CD4-positive, CD25-positive, alpha-beta regulatory T cell (primary cell): ENCODE measurements around the gene TOMM7. TPM values are rescaled to one million over a fixed set of nuclear protein-coding genes. Genes with fewer than 3 reads are reported as not detected.
A peak's percentile ranks its signal among the peaks of the same experiment; 100 is the strongest.

ENCODE experiments used
- ATAC-seq, 2 donors: fragments of 150-1000 bp; cut with Tn5 transposase; one replicate each; pipeline ENCODE4 v1.10.0; 2021; ENCODE audit warnings: low read depth in 2 of 2, moderate number of reproducible peaks in 2 of 2, moderate library complexity in 1 of 2
- DNase-seq, 3 donors: peaks; one replicate each; pipeline versions ENCODE4 v3.0.0 to v3.0.0-alpha.2; 2012 to 2022; ENCODE audit warnings: mixed read lengths in 1 of 3
- H3K27ac ChIP-seq: one replicate; pipeline ENCODE4 v1.7.0; 2013; ENCODE audit warnings: mild to moderate bottlenecking, low read length; ENCODE audit not compliant: insufficient read depth, poor library complexity, severe bottlenecking
- H3K27me3 ChIP-seq: one replicate; pipeline ENCODE4 v1.7.0; 2013; ENCODE audit warnings: low read length; ENCODE audit not compliant: control insufficient read depth, insufficient read depth
- H3K36me3 ChIP-seq: one replicate; pipeline ENCODE4 v1.7.0; 2013; ENCODE audit warnings: mild to moderate bottlenecking, low read length, moderate library complexity; ENCODE audit not compliant: control insufficient read depth, insufficient read depth
- H3K4me1 ChIP-seq: 2 replicates; pipeline ENCODE4 v1.7.0; 2013; ENCODE audit warnings: mild to moderate bottlenecking, low read length; ENCODE audit not compliant: insufficient read depth, control insufficient read depth, poor library complexity, severe bottlenecking
- H3K4me3 ChIP-seq: one replicate; pipeline ENCODE4 v1.7.0; 2013; ENCODE audit warnings: low read depth, mild to moderate bottlenecking, low read length, moderate library complexity
- H3K9me3 ChIP-seq, 2 experiments: 1 replicate in 1 of 2; 2 replicates in 1 of 2; pipeline ENCODE4 v1.7.0; 2013; ENCODE audit warnings: low read length in 2 of 2, mild to moderate bottlenecking in 1 of 2, moderate library complexity in 1 of 2; ENCODE audit not compliant: control insufficient read depth in 2 of 2
- H3K27ac Mint-ChIP-seq, 3 donors: one replicate each; pipeline ENCODE4 v1.8.0; 2020 to 2022; ENCODE audit warnings: mild to moderate bottlenecking in 3 of 3, mixed read lengths in 3 of 3, moderate library complexity in 2 of 3
- H3K27me3 Mint-ChIP-seq: one replicate; pipeline ENCODE4 v1.8.0; 2022; ENCODE audit warnings: mild to moderate bottlenecking, mixed read lengths
- H3K36me3 Mint-ChIP-seq: one replicate; pipeline ENCODE4 v1.8.0; 2020; ENCODE audit warnings: mixed read lengths
- H3K4me1 Mint-ChIP-seq, 4 donors: one replicate each; pipeline ENCODE4 v1.8.0; 2020 to 2022; ENCODE audit warnings: mixed read lengths in 4 of 4, mild to moderate bottlenecking in 1 of 4
- H3K4me3 Mint-ChIP-seq, 4 donors: one replicate each; pipeline ENCODE4 v1.8.0; 2020 to 2022; ENCODE audit warnings: mild to moderate bottlenecking in 4 of 4, mixed read lengths in 4 of 4, moderate library complexity in 3 of 4
- H3K9me3 Mint-ChIP-seq, 7 donors: one replicate each; pipeline ENCODE4 v1.8.0; 2020 to 2022; ENCODE audit warnings: mixed read lengths in 7 of 7, mild to moderate bottlenecking in 3 of 7, moderate library complexity in 2 of 7
- polyA plus RNA-seq, 4 donors: library from polyadenylated mRNA; unstranded; fragments of 300-500 nt; fragmentation: Illumina TruSeq; gene quantifications; one replicate each; pipeline ENCODE4 v1.2.3, GENCODE V29; 2021
- total RNA-seq: library from RNA; stranded (reverse); gene quantifications from one replicate; pipeline ENCODE4 v1.2.3, GENCODE V29; 2022

TOMM7 gene
- total and polyA plus RNA-seq, 5 donors from 2014 or later, result 217 to 490 (median 405) TPM

GRCh38 chr7:22858640-22859561 is 36.3 kb upstream of the TOMM7 start:
- Mint-ChIP-seq H3K9me3 (no peaks in the 10 kb centered on the region), H3K4me1 (peaks cover 15 to 32% (median 22%) of the 10 kb centered on the region in 4 donors), H3K27ac (no peak overlapping the region), H3K27me3 (peaks cover under 1% of the 10 kb centered on the region), H3K4me3 (peak overlapping the region in 1 of 4 donors; percentile 58), H3K36me3 (peaks cover 15% of the 10 kb centered on the region)
- Histone ChIP-seq H3K36me3 (peaks cover 12% of the 10 kb centered on the region), H3K27ac (no peak overlapping the region), H3K4me1 (peaks cover 19% of the 10 kb centered on the region), H3K9me3 (no peaks in the 10 kb centered on the region), H3K4me3 (no peak overlapping the region), H3K27me3 (no peaks in the 10 kb centered on the region)
- DNase-seq, result no peak
- ATAC-seq, result no peak

- H3K27ac ChIP-seq, result no peak overlapping the region
- H3K4me3 Mint-ChIP-seq, result no peak overlapping the region
- no peaks in the 10 kb centered on the region for H3K9me3 Mint-ChIP-seq
- H3K4me1 Mint-ChIP-seq, result peaks cover 21 to 39% (median 25%) of the 10 kb centered on the region in 4 donors
- peaks cover 24% of the 10 kb centered on the region for H3K4me1 ChIP-seq
- H3K36me3 Mint-ChIP-seq, result peaks cover 15% of the 10 kb centered on the region
- H3K27ac Mint-ChIP-seq, result no peak overlapping the region
- peaks cover 7% of the 10 kb centered on the region for H3K27me3 Mint-ChIP-seq
- no peak for ATAC-seq
- H3K36me3 ChIP-seq, result peaks cover 12% of the 10 kb centered on the region
- H3K4me3 ChIP-seq, result no peak overlapping the region
- DNase-seq, result no peak
- no peaks in the 10 kb centered on the region for H3K9me3 ChIP-seq
- no peaks in the 10 kb centered on the region for H3K27me3 ChIP-seq
Observed at GRCh38 chr7:22858274-22858639, 35.6 kb upstream of the TOMM7 start.

GRCh38 chr7:22856416-22856815 is 33.8 kb upstream of the TOMM7 start:
- Mint-ChIP-seq H3K4me3 (peak overlapping the region in 3 of 4 donors; percentile 13 to 86 (median 58)), H3K36me3 (peaks cover 15% of the 10 kb centered on the region)
- no peak for ATAC-seq

GRCh38 chr7:22855049-22855392 is 32.4 kb upstream of the TOMM7 start:
- Histone ChIP-seq H3K36me3 (peaks cover 11% of the 10 kb centered on the region), H3K27ac (peak overlapping the region; percentile 80), H3K4me1 (peaks cover 24% of the 10 kb centered on the region), H3K27me3 (peaks cover 2% of the 10 kb centered on the region), H3K4me3 (peak overlapping the region; percentile 82), H3K9me3 (no peaks in the 10 kb centered on the region)
- peaks cover 16 to 32% (median 24%) of the 10 kb centered on the region in 4 donors for H3K4me1 Mint-ChIP-seq
- ATAC-seq, result peak; percentile 9 to 16
- peak overlapping the region; percentile 89 to 97 (median 94) for H3K4me3 Mint-ChIP-seq
- H3K9me3 Mint-ChIP-seq, result no peaks in the 10 kb centered on the region
- peaks cover 22% of the 10 kb centered on the region for H3K27me3 Mint-ChIP-seq
- no peak for DNase-seq
- peaks cover 15% of the 10 kb centered on the region for H3K36me3 Mint-ChIP-seq
- peak overlapping the region; percentile 92 to 94 (median 92) for H3K27ac Mint-ChIP-seq

More at GRCh38 chr7:22856416-22856815, 33.8 kb upstream of the TOMM7 start:
- Histone ChIP-seq H3K36me3 (peaks cover 12% of the 10 kb centered on the region), H3K9me3 (no peaks in the 10 kb centered on the region), H3K27ac (no peak overlapping the region), H3K27me3 (peaks cover 2% of the 10 kb centered on the region), H3K4me3 (no peak overlapping the region), H3K4me1 (peaks cover 24% of the 10 kb centered on the region)
- H3K27me3 Mint-ChIP-seq, result peaks cover 14% of the 10 kb centered on the region
- H3K4me1 Mint-ChIP-seq, result peaks cover 21 to 42% (median 26%) of the 10 kb centered on the region in 4 donors
- no peaks in the 10 kb centered on the region for H3K9me3 Mint-ChIP-seq
- DNase-seq, result no peak
- H3K27ac Mint-ChIP-seq, result no peak overlapping the region

GRCh38 chr7:22854158-22855048 is 31.8 kb upstream of the TOMM7 start:
- peak; percentile 33 to 37 for ATAC-seq
- Mint-ChIP-seq H3K27me3 (peaks cover 28% of the 10 kb centered on the region), H3K4me3 (peak overlapping the region; percentile 89 to 97 (median 94)), H3K9me3 (no peaks in the 10 kb centered on the region), H3K4me1 (peaks cover 16 to 32% (median 22%) of the 10 kb centered on the region in 4 donors), H3K27ac (peak overlapping the region; percentile 92 to 94 (median 92)), H3K36me3 (peaks cover 15% of the 10 kb centered on the region)
- H3K4me3 ChIP-seq, result peak overlapping the region; percentile 82
- peak overlapping the region; percentile 80 for H3K27ac ChIP-seq
- peaks cover 2% of the 10 kb centered on the region for H3K27me3 ChIP-seq
- no peaks in the 10 kb centered on the region for H3K9me3 ChIP-seq
- peak; percentile 75 to 84 (median 78) for DNase-seq
- peaks cover 24% of the 10 kb centered on the region for H3K4me1 ChIP-seq
- peaks cover 10% of the 10 kb centered on the region for H3K36me3 ChIP-seq

- H3K4me3 ChIP-seq, result peak overlapping the region; percentile 55
- peaks cover 28% of the 10 kb centered on the region for H3K27me3 Mint-ChIP-seq
Observed at GRCh38 chr7:22853674-22854157, 31.1 kb upstream of the TOMM7 start.

GRCh38 chr7:22853138-22853537 is 30.5 kb upstream of the TOMM7 start:
- Histone ChIP-seq H3K36me3 (peaks cover 1% of the 10 kb centered on the region), H3K4me1 (peaks cover 24% of the 10 kb centered on the region), H3K4me3 (peak overlapping the region; percentile 55), H3K9me3 (no peaks in the 10 kb centered on the region), H3K27ac (peak overlapping the region; percentile 80), H3K27me3 (peaks cover 2% of the 10 kb centered on the region)
- Mint-ChIP-seq H3K36me3 (peaks cover 6% of the 10 kb centered on the region), H3K4me1 (peaks cover 7 to 32% (median 20%) of the 10 kb centered on the region in 4 donors), H3K9me3 (no peaks in the 10 kb centered on the region), H3K27me3 (peaks cover 28% of the 10 kb centered on the region), H3K27ac (peak overlapping the region in 2 of 3 donors; percentile 92 to 97), H3K4me3 (peak overlapping the region; percentile 89 to 99 (median 98))
- DNase-seq (no peak), ATAC-seq (no peak)

More at GRCh38 chr7:22853674-22854157, 31.1 kb upstream of the TOMM7 start:
- peak overlapping the region; percentile 80 for H3K27ac ChIP-seq
- H3K36me3 ChIP-seq, result peaks cover 7% of the 10 kb centered on the region
- H3K27me3 ChIP-seq, result peaks cover 2% of the 10 kb centered on the region
- peaks cover 10% of the 10 kb centered on the region for H3K36me3 Mint-ChIP-seq
- ATAC-seq, result peak; percentile 81 to 82
- peaks cover 24% of the 10 kb centered on the region for H3K4me1 ChIP-seq
- H3K4me1 Mint-ChIP-seq, result peaks cover 12 to 32% (median 20%) of the 10 kb centered on the region in 4 donors
- H3K27ac Mint-ChIP-seq, result peak overlapping the region; percentile 92 to 97 (median 97)
- DNase-seq, result peak in 2 of 3 donors; percentile 71 to 88
- H3K4me3 Mint-ChIP-seq, result peak overlapping the region; percentile 89 to 99 (median 98)
- H3K9me3 ChIP-seq, result no peaks in the 10 kb centered on the region
- no peaks in the 10 kb centered on the region for H3K9me3 Mint-ChIP-seq
